K562 (cell line): ENCODE data around the gene IFNA2. TPM values are rescaled to one million over a fixed set of nuclear protein-coding genes. Genes with fewer than 3 reads are reported as not detected.

Experiments
- ATAC-seq: fragments of 200-7000 bp; cut with Tn5 transposase; 3 replicates; pipeline ENCODE4 v1.9.1; 2020; ENCODE audit warnings: moderate library complexity
- BruUV-seq: library from RNA; stranded (reverse); fragments of 400-500 nt; replicated peaks from 2 replicates; lab custom pipeline; 2021; lab: Mats Ljungman, UMichigan
- CTCF ChIA-PET: fragments of 300-600 bp; formaldehyde crosslinking; extraction: SDS; loops from one replicate; lab custom pipeline; 2021; ENCODE audit warnings: low intra/inter-chr PET ratio; lab: Yijun Ruan, JAX
- POLR2A ChIA-PET: fragments of 300-600, 350-650 bp; sonication (Branson Sonifier 250); formaldehyde crosslinking; extraction: SDS; loops from one replicate; lab custom pipeline; 2021; ENCODE audit warnings: antibody characterized with exemption, inconsistent platforms; lab: Yijun Ruan, JAX
- DNase-seq, 4 experiments: peaks; one replicate each; pipeline versions ENCODE4 v3.0.0 to v3.0.0-alpha.2; 2011 to 2018; ENCODE audit warnings: low spot score in 3 of 4, mixed read lengths in 3 of 4; ENCODE audit errors: extremely low read depth in 1 of 4
- FAIRE-seq: peaks from 2 replicates; lab custom pipeline; 2011; peaks lifted over from hg19 to GRCh38; lab: Jason Lieb, UNC
- H2AFZ ChIP-seq: 2 replicates; pipeline ENCODE4 v1.6.0; 2011; ENCODE audit warnings: low read depth, low read length, control low read depth, inconsistent platforms
- H3K27ac ChIP-seq: fragments of 200-600 bp; 3 replicates; pipeline ENCODE4 v1.8.0; 2011; ENCODE audit warnings: low read depth, mild to moderate bottlenecking, control low read depth, inconsistent platforms, low read length, moderate library complexity, mixed read lengths; ENCODE audit errors: extremely low read depth
- H3K27me3 ChIP-seq, 2 experiments: fragments of 300-600 bp in 1 of 2; 2 replicates in 1 of 2; 3 replicates in 1 of 2; pipeline versions ENCODE4 v1.6.0 to v1.8.0; 2011; ENCODE audit warnings: inconsistent platforms in 2 of 2, low read length in 2 of 2, mild to moderate bottlenecking in 1 of 2, mixed read lengths in 1 of 2, moderate library complexity in 1 of 2; ENCODE audit not compliant: control insufficient read depth in 2 of 2, insufficient read depth in 2 of 2
- H3K36me3 ChIP-seq: fragments of 300-600 bp; 3 replicates; pipeline ENCODE4 v1.8.0; 2011; ENCODE audit warnings: mild to moderate bottlenecking, low read length, inconsistent platforms; ENCODE audit not compliant: control insufficient read depth, insufficient read depth
- H3K4me1 ChIP-seq, 2 experiments: fragments of 200-600 bp in 1 of 2; replicated peaks in 1 of 2; 2 replicates in 1 of 2; 3 replicates in 1 of 2; pipeline versions ENCODE4 v1.5.1 to v1.8.0; 2011; ENCODE audit warnings: inconsistent platforms in 2 of 2, low read length in 2 of 2, mild to moderate bottlenecking in 1 of 2, mixed read lengths in 1 of 2, moderate library complexity in 1 of 2; ENCODE audit not compliant: control insufficient read depth in 2 of 2, insufficient read depth in 2 of 2
- H3K4me2 ChIP-seq: 2 replicates; pipeline ENCODE4 v1.6.1; 2011; ENCODE audit warnings: low read length, control low read depth, inconsistent platforms, mixed read lengths; ENCODE audit not compliant: insufficient read depth
- H3K4me3 ChIP-seq: fragments of 200-600 bp; sonication (generic), shearing (Covaris generic); 2 replicates; pipeline ENCODE4 v1.5.1; 2016; ENCODE audit warnings: control low read depth, inconsistent platforms
- H3K79me2 ChIP-seq: fragments of 200-600 bp; 3 replicates; pipeline ENCODE4 v1.8.0; 2011; ENCODE audit warnings: low read length, inconsistent platforms; ENCODE audit not compliant: control insufficient read depth, insufficient read depth
- H3K9ac ChIP-seq, 2 experiments: 2 replicates each; pipeline versions ENCODE4 v1.6.0 to v1.6.1; 2011; ENCODE audit warnings: low read depth in 2 of 2, low read length in 2 of 2, control low read depth in 1 of 2, inconsistent platforms in 1 of 2, mild to moderate bottlenecking in 1 of 2, mixed read lengths in 1 of 2; ENCODE audit not compliant: insufficient read depth in 1 of 2
- H3K9me1 ChIP-seq: one replicate; pipeline ENCODE4 v1.6.0; 2011; ENCODE audit warnings: inconsistent platforms, mild to moderate bottlenecking, low read length, moderate library complexity; ENCODE audit not compliant: control insufficient read depth, insufficient read depth
- H3K9me3 ChIP-seq: replicated peaks from 2 replicates; pipeline ENCODE4 v1.5.1; 2011; ENCODE audit warnings: low read depth, low read length, inconsistent platforms; ENCODE audit not compliant: control insufficient read depth, insufficient read depth
- H4K20me1 ChIP-seq: replicated peaks from 2 replicates; pipeline ENCODE4 v1.6.1; 2011; ENCODE audit warnings: low read length, inconsistent platforms, mixed read lengths; ENCODE audit not compliant: control insufficient read depth, insufficient read depth
- CC2D1A ChIP-seq: fragments of 450-650 bp; IDR thresholded peaks from 2 replicates; pipeline ENCODE4 v1.6.1; 2017; ENCODE audit warnings: mild to moderate bottlenecking
- FOXJ2 ChIP-seq: fragments of 200-800 bp; sonication (Bioruptor generic); IDR thresholded peaks from 2 replicates; pipeline ENCODE4 v1.6.1; 2016; ENCODE audit warnings: missing genetic modification characterization, missing compliant biosample characterization
- GABPA ChIP-seq: fragments of 200-800 bp; sonication (Bioruptor generic); conservative IDR thresholded peaks from 2 replicates; pipeline ENCODE4 v1.6.1; 2016; ENCODE audit warnings: low read depth, missing genetic modification characterization, missing compliant biosample characterization
- HNRNPH1 ChIP-seq: fragments of 200-400 bp; formaldehyde crosslinking; optimal IDR thresholded peaks from 2 replicates; pipeline ENCODE3; 2017; ENCODE audit warnings: low read depth, mild to moderate bottlenecking, low read length, moderate library complexity
- KHSRP ChIP-seq: fragments of 450-650 bp; IDR thresholded peaks from 2 replicates; pipeline ENCODE4 v1.6.1; 2017
- NCOR1 ChIP-seq: fragments of 450-650 bp; IDR thresholded peaks from 2 replicates; pipeline ENCODE4 v1.6.1; 2016; ENCODE audit warnings: mild to moderate bottlenecking, moderate library complexity
- NFE2 ChIP-seq: IDR thresholded peaks from 2 replicates; pipeline ENCODE4 v1.6.1; 2014; ENCODE audit warnings: antibody characterized with exemption, low read depth
- SP2 ChIP-seq: IDR thresholded peaks from 2 replicates; pipeline ENCODE4 v1.6.1; 2011; ENCODE audit warnings: mild to moderate bottlenecking, low read depth, low read length, moderate library complexity; ENCODE audit not compliant: poor library complexity, severe bottlenecking; ENCODE audit errors: extremely low read depth
- TRIM24 ChIP-seq, 2 experiments: fragments of 450-650 bp; IDR thresholded peaks; 2 replicates each; pipeline ENCODE4 v1.6.1; 2016
- WGBS: fragments of 100-300 bp; shearing (Covaris generic); methylation state at CpG from one replicate; pipeline ENCODE4 v1.1.6; 2016; ENCODE audit warnings: low coverage, mixed read lengths; ENCODE audit not compliant: insufficient coverage; ENCODE audit errors: missing lambda C conversion rate; 5-methylcytosine and 5-hydroxymethylcytosine counted together
- in situ Hi-C: fragments of 300-500 bp; cut with MboI; formaldehyde crosslinking; loops from 4 replicates; pipeline ENCODE4 v1.15.0; 2018; ENCODE audit warnings: inconsistent platforms, mixed read lengths
- intact Hi-C: fragments of 100-400 bp; cut with micrococcal nuclease; formaldehyde crosslinking; loops from 2 replicates; pipeline ENCODE4 v1.14.2; 2022
- polyA plus RNA-seq, 8 experiments: library from polyadenylated mRNA; depleted of rRNA in 4 of 8; stranded (reverse) in 5 of 8; unstranded in 3 of 8; fragments of >200 nt; fragmentation: Nextera tagmentation in 2 of 8; fragmentation: Illumina TruSeq in 1 of 8; extraction: Ambion mirVana in 2 of 8; extraction: Trizol in 1 of 8; gene quantifications; 2 replicates each; pipeline versions ENCODE4 v1.2.1 to v1.2.3, GENCODE V29; 2011 to 2014; ENCODE audit warnings: inconsistent platforms in 1 of 8, missing spikeins in 1 of 8
- total RNA-seq, 7 experiments: library from RNA; depleted of rRNA in 6 of 7; stranded (reverse); fragments of >200 nt in 6 of 7; fragmentation: Illumina TruSeq in 2 of 7; extraction: Trizol in 2 of 7; gene quantifications; 2 replicates each; pipeline versions ENCODE4 v1.2.1 to v1.2.3, GENCODE V29; 2011 to 2021; ENCODE audit warnings: low replicate concordance in 1 of 7
- TF ChIP-seq, protein P1 (sequence below), 3 experiments: fragments of 200-800 bp in 1 of 3; fragments of 250-450 bp in 1 of 3; fragments of 450-650 bp in 1 of 3; sonication (Bioruptor Pico) in 1 of 3; sonication (Bioruptor generic) in 1 of 3; formaldehyde crosslinking in 1 of 3; IDR thresholded peaks; 2 replicates each; pipeline versions ENCODE4 v1.6.1 to v1.8.0; 2016 to 2022; ENCODE audit warnings: mild to moderate bottlenecking in 2 of 3, missing genetic modification characterization in 2 of 3, missing compliant biosample characterization in 1 of 3, moderate library complexity in 1 of 3
- TF ChIP-seq, protein P2 (sequence below), 2 experiments: fragments of 200-800 bp in 1 of 2; sonication (Bioruptor generic) in 1 of 2; sonication (generic) in 1 of 2; formaldehyde crosslinking in 1 of 2; IDR thresholded peaks in 1 of 2; conservative IDR thresholded peaks in 1 of 2; 2 replicates each; pipeline versions ENCODE4 v1.5.0 to v1.6.1; 2016 to 2020; ENCODE audit warnings: missing compliant biosample characterization in 1 of 2, missing genetic modification characterization in 1 of 2, missing genetic modification reagents in 1 of 2

The IFNA2 gene
- total and polyA plus RNA-seq, 9 of the 15 experiments (the other 6 are each of a cell fraction or from before 2014, with no cell fraction given): not detected

DNA sequence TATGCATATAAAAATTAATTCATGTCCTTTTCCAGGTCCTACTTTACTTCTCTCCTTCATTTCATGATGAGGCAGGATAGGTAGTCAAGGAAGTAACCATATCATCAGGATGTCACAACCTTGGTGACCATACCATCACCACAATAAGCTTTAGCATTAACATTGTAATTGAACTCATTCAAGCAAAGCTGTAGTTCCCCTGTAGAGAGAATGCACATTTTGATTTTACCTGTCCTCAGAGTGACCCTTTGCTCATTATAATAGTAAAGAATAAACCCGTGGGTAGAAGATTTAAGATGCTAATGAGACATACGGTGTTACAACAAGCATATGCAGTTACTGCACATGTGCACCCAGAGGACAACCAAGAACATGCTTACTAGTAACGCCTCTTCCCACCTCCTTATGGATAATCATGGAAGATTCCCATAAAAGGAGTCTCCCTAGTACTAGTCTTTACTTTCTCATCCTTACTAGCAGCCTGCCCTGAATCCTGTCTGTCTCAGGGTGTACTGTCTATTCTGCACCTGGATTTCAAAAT lies 36.7 kb downstream of the IFNA2 start:
- H4K20me1 ChIP-seq: no peaks in the 10 kb centered on the region
- no peak overlapping the region for H3K27ac ChIP-seq
- H3K9me3 ChIP-seq: no peaks in the 10 kb centered on the region
- no peak overlapping the region for H3K4me2 ChIP-seq
- H3K4me3 ChIP-seq: no peak overlapping the region
- H2AFZ ChIP-seq: no peak overlapping the region
- intact Hi-C loops: no loop called here
- H3K9ac ChIP-seq: no peak overlapping the region
- H3K36me3 ChIP-seq: no peaks in the 10 kb centered on the region
- no peaks in the 10 kb centered on the region for H3K79me2 ChIP-seq
- H3K9me1 ChIP-seq: no peaks in the 10 kb centered on the region
- POLR2A ChIA-PET: no interaction called here
- no CpG with 5 or more reads among the region's 3 CpGs for WGBS
- no peaks in the 10 kb centered on the region for H3K4me1 ChIP-seq
- DNase-seq: no peak
- no peaks in the 10 kb centered on the region for H3K27me3 ChIP-seq
- BruUV-seq: no TSS peak
- ATAC-seq: no peak
- TF ChIP-seq SP2 (no peak), GABPA (tag) (no peak), KHSRP (no peak), NCOR1 (no peak), TRIM24 (IDR thresholded peaks at IDR 0.05) (no peak), HNRNPH1 (no peak), FOXJ2 (tag) (no peak), NFE2 (no peak), CC2D1A (no peak)
- TF ChIP-seq, protein P1, sequence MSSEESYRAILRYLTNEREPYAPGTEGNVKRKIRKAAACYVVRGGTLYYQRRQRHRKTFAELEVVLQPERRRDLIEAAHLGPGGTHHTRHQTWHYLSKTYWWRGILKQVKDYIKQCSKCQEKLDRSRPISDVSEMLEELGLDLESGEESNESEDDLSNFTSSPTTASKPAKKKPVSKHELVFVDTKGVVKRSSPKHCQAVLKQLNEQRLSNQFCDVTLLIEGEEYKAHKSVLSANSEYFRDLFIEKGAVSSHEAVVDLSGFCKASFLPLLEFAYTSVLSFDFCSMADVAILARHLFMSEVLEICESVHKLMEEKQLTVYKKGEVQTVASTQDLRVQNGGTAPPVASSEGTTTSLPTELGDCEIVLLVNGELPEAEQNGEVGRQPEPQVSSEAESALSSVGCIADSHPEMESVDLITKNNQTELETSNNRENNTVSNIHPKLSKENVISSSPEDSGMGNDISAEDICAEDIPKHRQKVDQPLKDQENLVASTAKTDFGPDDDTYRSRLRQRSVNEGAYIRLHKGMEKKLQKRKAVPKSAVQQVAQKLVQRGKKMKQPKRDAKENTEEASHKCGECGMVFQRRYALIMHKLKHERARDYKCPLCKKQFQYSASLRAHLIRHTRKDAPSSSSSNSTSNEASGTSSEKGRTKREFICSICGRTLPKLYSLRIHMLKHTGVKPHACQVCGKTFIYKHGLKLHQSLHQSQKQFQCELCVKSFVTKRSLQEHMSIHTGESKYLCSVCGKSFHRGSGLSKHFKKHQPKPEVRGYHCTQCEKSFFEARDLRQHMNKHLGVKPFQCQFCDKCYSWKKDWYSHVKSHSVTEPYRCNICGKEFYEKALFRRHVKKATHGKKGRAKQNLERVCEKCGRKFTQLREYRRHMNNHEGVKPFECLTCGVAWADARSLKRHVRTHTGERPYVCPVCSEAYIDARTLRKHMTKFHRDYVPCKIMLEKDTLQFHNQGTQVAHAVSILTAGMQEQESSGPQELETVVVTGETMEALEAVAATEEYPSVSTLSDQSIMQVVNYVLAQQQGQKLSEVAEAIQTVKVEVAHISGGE (CRISPR knock-in tag; IDR thresholded peaks at IDR 0.05): no peak
- TF ChIP-seq, protein P2, sequence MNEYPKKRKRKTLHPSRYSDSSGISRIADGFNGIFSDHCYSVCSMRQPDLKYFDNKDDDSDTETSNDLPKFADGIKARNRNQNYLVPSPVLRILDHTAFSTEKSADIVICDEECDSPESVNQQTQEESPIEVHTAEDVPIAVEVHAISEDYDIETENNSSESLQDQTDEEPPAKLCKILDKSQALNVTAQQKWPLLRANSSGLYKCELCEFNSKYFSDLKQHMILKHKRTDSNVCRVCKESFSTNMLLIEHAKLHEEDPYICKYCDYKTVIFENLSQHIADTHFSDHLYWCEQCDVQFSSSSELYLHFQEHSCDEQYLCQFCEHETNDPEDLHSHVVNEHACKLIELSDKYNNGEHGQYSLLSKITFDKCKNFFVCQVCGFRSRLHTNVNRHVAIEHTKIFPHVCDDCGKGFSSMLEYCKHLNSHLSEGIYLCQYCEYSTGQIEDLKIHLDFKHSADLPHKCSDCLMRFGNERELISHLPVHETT (CRISPR knock-in tag; conservative IDR thresholded peaks at IDR 0.05 in 1 of 2, IDR thresholded peaks at IDR 0.05 in 1 of 2): no peak
- no peak for FAIRE-seq
- CTCF ChIA-PET: no interaction called here
- in situ Hi-C loops: no loop called here
